Naive B cell (primary cell): ENCODE results near the gene BUD13. TPM values are rescaled to one million over a fixed set of nuclear protein-coding genes. Genes with fewer than 3 reads are reported as not detected.

Experiments
- ATAC-seq, 2 donors: fragments of 150-1000 bp; cut with Tn5 transposase; 2 replicates each; pipeline ENCODE4 v1.10.0; 2021; ENCODE audit warnings: low read depth in 2 of 2, mild to moderate bottlenecking in 2 of 2, moderate library complexity in 2 of 2
- DNase-seq: peaks from one replicate; pipeline ENCODE4 v3.0.0; 2022
- H3K27ac Mint-ChIP-seq, 6 donors: one replicate each; pipeline ENCODE4 v1.8.0; 2020 to 2022; ENCODE audit warnings: mild to moderate bottlenecking in 6 of 6, mixed read lengths in 6 of 6, moderate library complexity in 5 of 6, inconsistent platforms in 2 of 6
- H3K27me3 Mint-ChIP-seq, 3 donors: one replicate each; pipeline ENCODE4 v1.8.0; 2021 to 2022; ENCODE audit warnings: mixed read lengths in 3 of 3, mild to moderate bottlenecking in 1 of 3
- H3K36me3 Mint-ChIP-seq, 2 donors: one replicate each; pipeline ENCODE4 v1.8.0; 2020 to 2022; ENCODE audit warnings: mixed read lengths in 2 of 2, inconsistent platforms in 1 of 2, mild to moderate bottlenecking in 1 of 2
- H3K4me1 Mint-ChIP-seq, 3 donors: one replicate each; pipeline ENCODE4 v1.8.0; 2020 to 2022; ENCODE audit warnings: mixed read lengths in 3 of 3, inconsistent platforms in 1 of 3, mild to moderate bottlenecking in 1 of 3, moderate library complexity in 1 of 3
- H3K4me3 Mint-ChIP-seq, 8 donors: one replicate each; pipeline ENCODE4 v1.8.0; 2020 to 2022; ENCODE audit warnings: mild to moderate bottlenecking in 8 of 8, mixed read lengths in 8 of 8, moderate library complexity in 8 of 8, inconsistent platforms in 2 of 8
- H3K9me3 Mint-ChIP-seq, 7 donors: one replicate each; pipeline ENCODE4 v1.8.0; 2020 to 2022; ENCODE audit warnings: mixed read lengths in 7 of 7, mild to moderate bottlenecking in 5 of 7, inconsistent platforms in 2 of 7, moderate library complexity in 1 of 7
- polyA plus RNA-seq, 6 donors: library from polyadenylated mRNA; unstranded; fragments of 300-500 nt; fragmentation: Illumina TruSeq; gene quantifications; one replicate each; pipeline ENCODE4 v1.2.3, GENCODE V29; 2021; ENCODE audit warnings: low read depth in 6 of 6

The BUD13 gene
- polyA plus RNA-seq, 6 donors from 2014 or later: 5.0 to 17.7 (median 13.6) TPM

GRCh38 chr11:116730601-116731000 lies 42.2 kb downstream of the BUD13 start:
- Mint-ChIP-seq H3K27me3 (peaks cover 5 to 23% (median 16%) of the 10 kb centered on the region in 3 donors), H3K9me3 (no peaks in the 10 kb centered on the region), H3K36me3 (no peaks in the 10 kb centered on the region), H3K4me1 (peaks cover 12 to 19% (median 16%) of the 10 kb centered on the region in 3 donors), H3K4me3 (no peak overlapping the region), H3K27ac (peak overlapping the region in 1 of 6 donors; percentile 38)
- DNase-seq (no peak), ATAC-seq (no peak)

- Mint-ChIP-seq H3K27me3 (peaks cover 5 to 24% (median 16%) of the 10 kb centered on the region in 3 donors), H3K36me3 (no peaks in the 10 kb centered on the region), H3K9me3 (no peaks in the 10 kb centered on the region), H3K4me3 (no peak overlapping the region), H3K27ac (no peak overlapping the region), H3K4me1 (peaks cover 12 to 19% (median 16%) of the 10 kb centered on the region in 3 donors)
- DNase-seq (no peak), ATAC-seq (no peak)
Observed at GRCh38 chr11:116730241-116730561, 42.6 kb downstream of the BUD13 start.

- peaks cover 5 to 28% (median 21%) of the 10 kb centered on the region in 3 donors for H3K27me3 Mint-ChIP-seq
- H3K27ac Mint-ChIP-seq: peak overlapping the region in 1 of 6 donors; percentile 67
- DNase-seq (no peak), ATAC-seq (no peak)
- H3K4me1 Mint-ChIP-seq: peaks cover 12 to 19% (median 16%) of the 10 kb centered on the region in 3 donors
- H3K36me3 Mint-ChIP-seq: no peaks in the 10 kb centered on the region
- no peak overlapping the region for H3K4me3 Mint-ChIP-seq
- no peaks in the 10 kb centered on the region for H3K9me3 Mint-ChIP-seq
Observed at GRCh38 chr11:116729501-116730240, 43.1 kb downstream of the BUD13 start.

DNA sequence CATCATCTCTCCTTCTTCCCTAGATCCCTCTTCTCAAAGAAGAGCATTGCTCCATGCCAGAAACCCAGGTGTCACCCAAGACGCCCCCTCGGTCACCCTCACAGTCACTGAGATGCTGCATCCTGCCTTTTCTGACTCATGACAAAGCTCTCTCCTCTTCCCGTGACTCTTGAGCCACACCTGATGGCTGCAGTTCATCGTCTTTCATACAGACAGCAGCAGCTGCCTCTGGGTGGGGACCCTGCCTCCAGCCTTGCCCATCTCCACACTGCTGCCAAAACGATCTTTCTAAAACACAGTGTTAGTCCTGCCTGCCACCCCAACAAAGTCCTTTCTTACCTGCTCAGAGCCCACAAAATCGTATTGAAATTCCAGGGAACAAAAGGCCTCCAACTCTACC lies 44.8 kb downstream of the BUD13 start:
- Mint-ChIP-seq H3K4me3 (no peak overlapping the region), H3K27me3 (peaks cover 8 to 34% (median 27%) of the 10 kb centered on the region in 3 donors), H3K27ac (peak overlapping the region in 2 of 6 donors; percentile 14 to 28), H3K9me3 (no peaks in the 10 kb centered on the region), H3K36me3 (no peaks in the 10 kb centered on the region), H3K4me1 (peaks cover 3 to 8% (median 7%) of the 10 kb centered on the region in 3 donors)
- DNase-seq (no peak), ATAC-seq (no peak)

GRCh38 chr11:116725434-116726221 lies 47.2 kb downstream of the BUD13 start:
- no peaks in the 10 kb centered on the region for H3K9me3 Mint-ChIP-seq
- no peaks in the 10 kb centered on the region for H3K36me3 Mint-ChIP-seq
- peaks cover 15 to 39% (median 33%) of the 10 kb centered on the region in 3 donors for H3K27me3 Mint-ChIP-seq
- H3K27ac Mint-ChIP-seq: no peak overlapping the region
- H3K4me1 Mint-ChIP-seq: no peaks in the 10 kb centered on the region
- no peak overlapping the region for H3K4me3 Mint-ChIP-seq
- ATAC-seq (no peak), DNase-seq (no peak)

GRCh38 chr11:116724813-116725212 lies 48.0 kb downstream of the BUD13 start:
- Mint-ChIP-seq H3K27me3 (peaks cover 15 to 46% (median 33%) of the 10 kb centered on the region in 3 donors), H3K36me3 (no peaks in the 10 kb centered on the region), H3K4me3 (no peak overlapping the region), H3K27ac (no peak overlapping the region), H3K4me1 (no peaks in the 10 kb centered on the region), H3K9me3 (no peaks in the 10 kb centered on the region)
- DNase-seq (no peak), ATAC-seq (no peak)

GRCh38 chr11:116723511-116723910 lies 49.3 kb downstream of the BUD13 start:
- no peak overlapping the region for H3K27ac Mint-ChIP-seq
- no peaks in the 10 kb centered on the region for H3K9me3 Mint-ChIP-seq
- H3K27me3 Mint-ChIP-seq: peaks cover 12 to 52% (median 37%) of the 10 kb centered on the region in 3 donors
- H3K4me3 Mint-ChIP-seq: no peak overlapping the region
- ATAC-seq (no peak), DNase-seq (no peak)
- H3K36me3 Mint-ChIP-seq: no peaks in the 10 kb centered on the region
- H3K4me1 Mint-ChIP-seq: no peaks in the 10 kb centered on the region

GRCh38 chr11:116721988-116722387 lies 50.8 kb downstream of the BUD13 start:
- H3K36me3 Mint-ChIP-seq: no peaks in the 10 kb centered on the region
- DNase-seq: no peak
- ATAC-seq: no peak
- H3K4me3 Mint-ChIP-seq: no peak overlapping the region
- H3K4me1 Mint-ChIP-seq: no peaks in the 10 kb centered on the region
- peaks cover 10 to 44% (median 33%) of the 10 kb centered on the region in 3 donors for H3K27me3 Mint-ChIP-seq
- no peak overlapping the region for H3K27ac Mint-ChIP-seq
- no peaks in the 10 kb centered on the region for H3K9me3 Mint-ChIP-seq

DNA sequence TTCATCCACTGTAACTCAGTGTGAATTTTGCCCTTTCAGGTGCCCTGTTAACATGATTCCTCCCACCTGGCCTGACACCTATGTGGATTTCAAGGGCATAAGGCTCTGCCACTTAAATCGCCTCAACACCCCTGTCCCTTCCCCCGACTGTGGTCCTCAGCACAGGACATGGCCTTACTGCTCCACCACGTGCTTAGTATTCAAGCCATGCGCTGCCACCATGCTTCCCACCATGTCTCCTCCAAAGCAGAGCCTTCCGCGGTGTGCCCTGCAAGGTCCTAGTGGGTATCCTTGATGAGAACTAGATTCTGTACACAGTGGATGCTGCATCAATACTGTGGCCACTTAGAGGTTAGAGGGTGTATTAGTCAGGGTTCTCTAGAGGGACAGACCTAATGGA lies 51.9 kb downstream of the BUD13 start:
- DNase-seq: no peak
- H3K4me3 Mint-ChIP-seq: no peak overlapping the region
- peaks cover 10 to 33% (median 25%) of the 10 kb centered on the region in 3 donors for H3K27me3 Mint-ChIP-seq
- no peaks in the 10 kb centered on the region for H3K4me1 Mint-ChIP-seq
- no peak overlapping the region for H3K27ac Mint-ChIP-seq
- ATAC-seq: no peak
- no peaks in the 10 kb centered on the region for H3K36me3 Mint-ChIP-seq
- no peaks in the 10 kb centered on the region for H3K9me3 Mint-ChIP-seq

GRCh38 chr11:116718955-116719501 lies 53.8 kb downstream of the BUD13 start:
- Mint-ChIP-seq H3K36me3 (no peaks in the 10 kb centered on the region), H3K27me3 (peaks cover 10 to 32% (median 28%) of the 10 kb centered on the region in 3 donors), H3K27ac (no peak overlapping the region), H3K4me1 (no peaks in the 10 kb centered on the region), H3K9me3 (no peaks in the 10 kb centered on the region), H3K4me3 (no peak overlapping the region)
- no peak for DNase-seq
- ATAC-seq: no peak

DNA sequence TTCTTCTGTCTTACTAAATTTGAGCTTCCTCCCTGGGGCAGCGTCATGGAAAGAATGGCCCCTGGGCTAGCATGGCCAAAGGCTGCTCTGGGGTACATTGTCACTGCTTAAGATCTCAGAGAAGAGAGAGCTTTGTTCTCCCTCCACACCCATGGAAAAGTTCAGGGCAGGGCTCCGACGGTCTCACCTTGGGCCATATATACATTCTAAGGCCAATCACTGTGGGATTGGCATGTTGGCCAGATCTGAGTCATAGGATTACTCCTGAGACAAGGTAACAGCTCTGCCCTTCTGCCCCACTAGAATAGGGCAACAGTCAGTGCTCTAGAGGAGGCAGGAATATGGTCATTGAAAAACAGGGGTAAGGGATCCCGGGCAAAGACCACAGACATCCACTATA lies 56.2 kb downstream of the BUD13 start:
- Mint-ChIP-seq H3K4me3 (no peak overlapping the region), H3K36me3 (no peaks in the 10 kb centered on the region), H3K9me3 (peaks cover 0 to 2% (median 0%) of the 10 kb centered on the region in 7 donors), H3K27me3 (peaks cover 4 to 35% (median 35%) of the 10 kb centered on the region in 3 donors), H3K4me1 (no peaks in the 10 kb centered on the region), H3K27ac (peak overlapping the region in 1 of 6 donors; percentile 51)
- ATAC-seq (no peak), DNase-seq (no peak)

GRCh38 chr11:116715383-116715782 lies 57.4 kb downstream of the BUD13 start:
- Mint-ChIP-seq H3K27ac (no peak overlapping the region), H3K4me1 (no peaks in the 10 kb centered on the region), H3K36me3 (no peaks in the 10 kb centered on the region), H3K9me3 (peaks cover 0 to 2% (median 0%) of the 10 kb centered on the region in 7 donors), H3K4me3 (no peak overlapping the region), H3K27me3 (peaks cover 6 to 47% (median 45%) of the 10 kb centered on the region in 3 donors)
- no peak for DNase-seq
- ATAC-seq: no peak

- DNase-seq (no peak), ATAC-seq (no peak)
- Mint-ChIP-seq H3K4me1 (no peaks in the 10 kb centered on the region), H3K9me3 (peaks cover 0 to 2% (median 0%) of the 10 kb centered on the region in 7 donors), H3K27ac (peak overlapping the region in 1 of 6 donors; percentile 76), H3K4me3 (no peak overlapping the region), H3K36me3 (no peaks in the 10 kb centered on the region), H3K27me3 (peaks cover 6 to 50% (median 47%) of the 10 kb centered on the region in 3 donors)
Observed at GRCh38 chr11:116714902-116715301, 57.9 kb downstream of the BUD13 start.
